HG03439 (cell line): ENCODE results near the gene WFDC10A.
"Not testable (repeated sequence)": the region's sequence is repeated elsewhere in the genome, so short reads cannot be mapped to it uniquely, and the experiment has no call there.

Experiments
- ATAC-seq: cut with Tn5 transposase; IDR thresholded peaks from one replicate; pipeline ENCODE4 v1.9.1; 2021; ENCODE audit warnings: mild to moderate bottlenecking, moderate library complexity; ENCODE audit not compliant: unreplicated experiment

Gene WFDC10A

GRCh38 chr20:45629496-45630100 is at the start of gene WFDC10A:
Gene WFDC10A, plus strand, starts transcription at chr20:45629739. Its CDS starts 75 bp downstream, at chr20:45629814.
- ATAC-seq = no peak

- no peak for ATAC-seq
Measured at GRCh38 chr20:45581702-45582101, 47.8 kb upstream of the WFDC10A start.

- no peak for ATAC-seq
Measured at GRCh38 chr20:45583502-45583901, 46.0 kb upstream of the WFDC10A start.

- ATAC-seq = not testable (repeated sequence)
Measured at GRCh38 chr20:45584294-45584693, 45.2 kb upstream of the WFDC10A start.

GRCh38 chr20:45585986-45586385 is 43.6 kb upstream of the WFDC10A start:
- ATAC-seq = not testable (repeated sequence)

GRCh38 chr20:45588800-45589199 is 40.7 kb upstream of the WFDC10A start:
- no peak for ATAC-seq

- no peak for ATAC-seq
Measured at GRCh38 chr20:45589725-45590124, 39.8 kb upstream of the WFDC10A start.

GRCh38 chr20:45592574-45593189 is 36.9 kb upstream of the WFDC10A start:
- no peak for ATAC-seq

GRCh38 chr20:45593498-45593897 is 36.0 kb upstream of the WFDC10A start:
- ATAC-seq = no peak

- no peak for ATAC-seq
Measured at GRCh38 chr20:45595235-45595634, 34.3 kb upstream of the WFDC10A start.

GRCh38 chr20:45607810-45608209 is 21.7 kb upstream of the WFDC10A start:
- no peak for ATAC-seq

GRCh38 chr20:45611054-45611453 is 18.5 kb upstream of the WFDC10A start:
- ATAC-seq = no peak

GRCh38 chr20:45612314-45612713 is 17.2 kb upstream of the WFDC10A start:
- no peak for ATAC-seq

- no peak for ATAC-seq
Measured at GRCh38 chr20:45617591-45617990, 11.9 kb upstream of the WFDC10A start.

- no peak for ATAC-seq
Measured at GRCh38 chr20:45621593-45621992, 7.9 kb upstream of the WFDC10A start.

GRCh38 chr20:45626540-45626939 is 3.0 kb upstream of the WFDC10A start:
- no peak for ATAC-seq

- ATAC-seq = no peak
Measured at GRCh38 chr20:45630371-45630770, 832 bp downstream of the WFDC10A start.

- no peak for ATAC-seq
Measured at GRCh38 chr20:45631184-45631583, 1.6 kb downstream of the WFDC10A start, which contains the start of gene WFDC9. Gene WFDC9, minus strand, starts transcription at chr20:45631284. Its CDS starts 21,103 bp downstream, at chr20:45610181.

GRCh38 chr20:45636513-45636912 is 7.0 kb downstream of the WFDC10A start:
- ATAC-seq = no peak

GRCh38 chr20:45639687-45640086 is 10.1 kb downstream of the WFDC10A start:
- ATAC-seq = no peak

GRCh38 chr20:45641076-45641475 is 11.5 kb downstream of the WFDC10A start:
- ATAC-seq = not testable (repeated sequence)

- not testable (repeated sequence) for ATAC-seq
Measured at GRCh38 chr20:45645869-45646268, 16.3 kb downstream of the WFDC10A start.

- ATAC-seq = no peak
Measured at GRCh38 chr20:45646875-45647274, 17.3 kb downstream of the WFDC10A start.
